Heart right ventricle (tissue), 16 donors: ENCODE measurements around the gene HBS1L. TPM values are rescaled to one million over a fixed set of nuclear protein-coding genes. Genes with fewer than 3 reads are reported as not detected.

Experiments used
- ATAC-seq, 8 donors: fragments of 200-7000 bp; cut with Tn5 transposase; one replicate each; pipeline ENCODE4 v1.9.1; 2020; ENCODE audit warnings: mild to moderate bottlenecking in 8 of 8, moderate library complexity in 8 of 8, moderate number of reproducible peaks in 1 of 8
- DNase-seq, 2 donors: peaks; one replicate each; pipeline ENCODE4 v3.0.0-alpha.2; 2020
- H3K27ac ChIP-seq, 10 donors: fragments of 200-600 bp; sonication (generic) in 2 of 10; one replicate each; pipeline versions ENCODE4 v1.5.0 to v1.8.0; 2020 to 2022; ENCODE audit warnings: mild to moderate bottlenecking in 3 of 10
- H3K27me3 ChIP-seq, 7 donors: fragments of 200-600 bp; one replicate each; pipeline ENCODE4 v1.8.0; 2021 to 2022; ENCODE audit warnings: mild to moderate bottlenecking in 2 of 7
- H3K36me3 ChIP-seq, 9 donors: fragments of 200-600 bp; sonication (generic) in 1 of 9; one replicate each; pipeline versions ENCODE4 v1.5.0 to v1.8.0; 2020 to 2022; ENCODE audit warnings: mild to moderate bottlenecking in 2 of 9
- H3K4me1 ChIP-seq, 9 donors: fragments of 200-600 bp; sonication (generic) in 1 of 9; one replicate each; pipeline versions ENCODE4 v1.5.0 to v1.8.0; 2020 to 2022; ENCODE audit warnings: mild to moderate bottlenecking in 4 of 9
- H3K4me3 ChIP-seq, 10 donors: fragments of 200-600 bp; sonication (generic) in 2 of 10; one replicate each; pipeline versions ENCODE4 v1.5.0 to v1.8.0; 2020 to 2022; ENCODE audit warnings: mild to moderate bottlenecking in 7 of 10, moderate library complexity in 2 of 10
- H3K9me3 ChIP-seq, 11 donors: fragments of 200-600 bp in 10 of 11; sonication (generic) in 2 of 11; one replicate each; pipeline versions ENCODE4 v1.5.0 to v1.8.0; 2013 to 2022; ENCODE audit warnings: mild to moderate bottlenecking in 2 of 11, control low read depth in 1 of 11, moderate library complexity in 1 of 11
- CTCF ChIP-seq, 9 donors: fragments of 200-600 bp; sonication (generic) in 2 of 9; IDR thresholded peaks; one replicate each; pipeline versions ENCODE4 v1.5.0 to v1.8.0; 2021 to 2022; ENCODE audit warnings: antibody characterized with exemption in 9 of 9, mild to moderate bottlenecking in 5 of 9, moderate library complexity in 1 of 9
- WGBS, 2 donors: extraction: QIAGEN DNeasy Blood & Tissue Kit; methylation state at CpG; one replicate each; pipeline ENCODE4 v1.1.7; 2013; ENCODE audit warnings: inconsistent platforms in 1 of 2; 5-methylcytosine and 5-hydroxymethylcytosine counted together
- intact Hi-C, 10 donors: fragments of 100-400 bp; cut with DNase I; formaldehyde crosslinking; loops; one replicate each; pipeline versions ENCODE4 v1.11.1 to v1.14.2; 2022
- polyA plus RNA-seq, 2 donors: library from polyadenylated mRNA; stranded (reverse); fragments of 200-250 nt; gene quantifications; one replicate each; pipeline ENCODE4 v1.2.3, GENCODE V29; 2013
- total RNA-seq, 10 donors: library from RNA; stranded (reverse); fragmentation: NEBNext Ultra II Directional in 3 of 10; extraction: Animal tissue kit (Norgen Biotek cat#: 25700) in 3 of 10; gene quantifications; one replicate each; pipeline versions ENCODE4 v1.2.1 to v1.2.4, GENCODE V29; 2021 to 2023
- donor health status: Arrhythmogenic right ventricular cardiomyopathy.
- donor health status: ischemic (EF 13 %, LVEDD 7.1; RV severe dilation, severe dysfunction).
- donor health status: healthy with polysubstance abuse.
- donor health status: DM: no; HTN: yes; CAD: no.
- donor health status: DM: no; HTN: no; CAD: no.
- donor health status: ischemic (EF 25% LVEDD 6.9; RV normal size, moderate dysfunction).
- donor health status: ischemic (EF 25% LVEDD 5.7; RV mildly dilated, moderate dysfunction).
- donor health status: healthy.
- donor health status: DM: yes; HTN: yes; CAD: no.
- donor health status: Ischemic cardiomyopathy.
- donor health status: ischemic (EF 35%, LVEDD 5.7; RV mildly dilated, moderate dysfunction).
- donor health status: nonischemic (EF 11% LVEDD 7.7; RV severe dilation, severe dysfunction).
- donor health status: DM: yes; HTN: yes; CAD: no.
- donor health status: PGD.
- donor health status: ischemic (EF 29% LVEDD 5.4; RV normal size, mild dysfunction).
- donor health status: nonischemic (EF 23%, LVEDD 6.1; RV moderate dilation, normal function).

Gene HBS1L
- total and polyA plus RNA-seq, 12 donors = 20.8 to 100.0 (median 88.2) TPM

- intact Hi-C loops = no loop called here
- H3K27ac ChIP-seq = no peak overlapping the region
- H3K4me1 ChIP-seq = peaks cover 0 to 9% (median 0%) of the 10 kb centered on the region in 9 donors
- no peaks in the 10 kb centered on the region for H3K9me3 ChIP-seq
- peaks cover 0 to 82% (median 4%) of the 10 kb centered on the region in 9 donors for H3K36me3 ChIP-seq
- no peak overlapping the region for H3K4me3 ChIP-seq
- WGBS, 2 donors = 72 to 81% methylated on average over 3 of the region's 3 CpGs
- ATAC-seq (peak in 2 of 8 donors; percentile 34 to 50), DNase-seq (no peak)
- H3K27me3 ChIP-seq = no peaks in the 10 kb centered on the region
- TF ChIP-seq CTCF (IDR thresholded peaks at IDR 0.05) = no peak
Observed at GRCh38 chr6:135033238-135033637, 21.4 kb downstream of the HBS1L start.

GRCh38 chr6:135030532-135031178 lies 24.0 kb downstream of the HBS1L start:
- TF ChIP-seq CTCF (IDR thresholded peaks at IDR 0.05) = no peak
- Histone ChIP-seq H3K4me3 (no peak overlapping the region), H3K4me1 (peaks cover 0 to 9% (median 0%) of the 10 kb centered on the region in 9 donors), H3K27me3 (no peaks in the 10 kb centered on the region), H3K9me3 (no peaks in the 10 kb centered on the region), H3K27ac (no peak overlapping the region), H3K36me3 (peaks cover 0 to 64% (median 3%) of the 10 kb centered on the region in 9 donors)
- DNase-seq (no peak), ATAC-seq (no peak)
- intact Hi-C loops = no loop called here
- WGBS, 2 donors = 66 to 90% methylated on average over 5 of the region's 5 CpGs

- no peak overlapping the region for H3K4me3 ChIP-seq
- no peaks in the 10 kb centered on the region for H3K9me3 ChIP-seq
- DNase-seq (no peak), ATAC-seq (no peak)
- intact Hi-C loops = no loop called here
- WGBS, 2 donors = 83 to 86% methylated on average over 3 of the region's 3 CpGs
- no peak for TF ChIP-seq CTCF (IDR thresholded peaks at IDR 0.05)
- H3K27me3 ChIP-seq = no peaks in the 10 kb centered on the region
- H3K27ac ChIP-seq = no peak overlapping the region
- H3K4me1 ChIP-seq = peaks cover 0 to 9% (median 0%) of the 10 kb centered on the region in 9 donors
- H3K36me3 ChIP-seq = peaks cover 0 to 59% (median 3%) of the 10 kb centered on the region in 9 donors
Observed at GRCh38 chr6:135030056-135030473, 24.6 kb downstream of the HBS1L start.

- H3K9me3 ChIP-seq = no peaks in the 10 kb centered on the region
- DNase-seq (no peak), ATAC-seq (no peak)
- 88 to 93% methylated on average over 2 of the region's 2 CpGs for WGBS, 2 donors
- no peak overlapping the region for H3K27ac ChIP-seq
- no peak overlapping the region for H3K4me3 ChIP-seq
- no peaks in the 10 kb centered on the region for H3K27me3 ChIP-seq
- H3K36me3 ChIP-seq = peaks cover 0 to 20% (median 0%) of the 10 kb centered on the region in 9 donors
- TF ChIP-seq CTCF (IDR thresholded peaks at IDR 0.05) = no peak
- peaks cover 0 to 16% (median 0%) of the 10 kb centered on the region in 9 donors for H3K4me1 ChIP-seq
- intact Hi-C loops = no loop called here
Observed at GRCh38 chr6:135025775-135026174, 28.8 kb downstream of the HBS1L start.
